Endothelial cell of umbilical vein (primary cell): ENCODE measurements around the gene CEP70. TPM values are rescaled to one million over a fixed set of nuclear protein-coding genes. Genes with fewer than 3 reads are reported as not detected.

Experiments used
- BruUV-seq: library from RNA; stranded (reverse); fragments of 400-500 nt; replicated peaks from 2 replicates; lab custom pipeline; 2021; lab: Mats Ljungman, UMichigan
- CTCF ChIA-PET: fragments of 300-600, 350-600 bp; sonication (Branson Sonifier 250); formaldehyde crosslinking; loops from one replicate; lab custom pipeline; 2021; ENCODE audit warnings: antibody characterized with exemption, inconsistent platforms; lab: Charles Lee
- POLR2A ChIA-PET: fragments of 300-600, 350-600 bp; sonication (Branson Sonifier 250); formaldehyde crosslinking; loops from one replicate; lab custom pipeline; 2021; ENCODE audit warnings: antibody characterized with exemption, inconsistent platforms; lab: Charles Lee
- DNase-seq: peaks from one replicate; pipeline ENCODE4 v3.0.0-alpha.2; 2011; ENCODE audit warnings: low read depth, low spot score
- FAIRE-seq: peaks from 2 replicates; lab custom pipeline; 2011; peaks lifted over from hg19 to GRCh38; lab: Jason Lieb, UNC
- H2AFZ ChIP-seq: 2 replicates; pipeline ENCODE4 v1.6.0; 2012; ENCODE audit warnings: low read depth, low read length, control low read depth, inconsistent platforms
- H3K27ac ChIP-seq: 2 replicates; pipeline ENCODE4 v1.5.1; 2011; ENCODE audit warnings: low read depth, mild to moderate bottlenecking, control low read depth, low read length, moderate library complexity; ENCODE audit not compliant: insufficient read depth
- H3K27me3 ChIP-seq, 2 experiments: 2 replicates each; pipeline versions ENCODE4 v1.6.0 to v1.6.1; 2011; ENCODE audit warnings: low read length in 2 of 2, mixed read lengths in 1 of 2; ENCODE audit not compliant: control insufficient read depth in 2 of 2, insufficient read depth in 2 of 2
- H3K36me3 ChIP-seq, 2 experiments: 2 replicates in 1 of 2; 3 replicates in 1 of 2; pipeline ENCODE4 v1.5.1; 2011; ENCODE audit warnings: low read length in 2 of 2, mild to moderate bottlenecking in 1 of 2, moderate library complexity in 1 of 2; ENCODE audit not compliant: control insufficient read depth in 2 of 2, insufficient read depth in 2 of 2; ENCODE audit errors: extremely low read depth in 1 of 2
- H3K4me1 ChIP-seq: 3 replicates; pipeline ENCODE4 v1.5.1; 2011; ENCODE audit warnings: mild to moderate bottlenecking, low read length; ENCODE audit not compliant: control insufficient read depth, insufficient read depth; ENCODE audit errors: extremely low read depth
- H3K4me2 ChIP-seq: 2 replicates; pipeline ENCODE4 v1.6.1; 2011; ENCODE audit warnings: low read length, control low read depth, mixed read lengths; ENCODE audit not compliant: insufficient read depth
- H3K4me3 ChIP-seq, 3 experiments: fragments of 200-600 bp in 1 of 3; sonication (generic), shearing (Covaris generic) in 1 of 3; replicated peaks in 1 of 3; 2 replicates each; pipeline ENCODE4 v1.5.1; 2011 to 2016; ENCODE audit warnings: control low read depth in 3 of 3, low read length in 3 of 3, mild to moderate bottlenecking in 2 of 3, inconsistent platforms in 1 of 3, low read depth in 1 of 3, moderate library complexity in 1 of 3; ENCODE audit not compliant: insufficient read depth in 1 of 3
- H3K79me2 ChIP-seq: 2 replicates; pipeline ENCODE4 v1.6.0; 2012; ENCODE audit warnings: low read length, inconsistent platforms; ENCODE audit not compliant: control insufficient read depth, insufficient read depth
- H3K9ac ChIP-seq: replicated peaks from 2 replicates; pipeline ENCODE3; 2011; ENCODE audit warnings: low read length, control low read depth; ENCODE audit not compliant: insufficient read depth; ENCODE audit errors: extremely low read depth
- H3K9me1 ChIP-seq: replicated peaks from 3 replicates; pipeline ENCODE4 v1.6.0; 2011; ENCODE audit warnings: mild to moderate bottlenecking, low read length; ENCODE audit not compliant: control insufficient read depth, insufficient read depth; ENCODE audit errors: extremely low read depth
- H3K9me3 ChIP-seq: replicated peaks from 2 replicates; pipeline ENCODE4 v1.5.1; 2012; ENCODE audit warnings: low read length, inconsistent platforms; ENCODE audit not compliant: control insufficient read depth, insufficient read depth
- H4K20me1 ChIP-seq: replicated peaks from 2 replicates; pipeline ENCODE3; 2011; ENCODE audit warnings: mild to moderate bottlenecking, low read length; ENCODE audit not compliant: control insufficient read depth, insufficient read depth; ENCODE audit errors: extremely low read depth
- EZH2 ChIP-seq: IDR thresholded peaks from 2 replicates; pipeline ENCODE4 v1.6.1; 2012; ENCODE audit warnings: borderline replicate concordance, low read depth, mild to moderate bottlenecking, moderate library complexity, low read length, inconsistent platforms; ENCODE audit not compliant: severe bottlenecking
- FOS ChIP-seq: IDR thresholded peaks from 2 replicates; pipeline ENCODE4 v1.6.1; 2011; ENCODE audit warnings: mild to moderate bottlenecking, low read length, moderate library complexity, borderline replicate concordance; ENCODE audit not compliant: insufficient read depth
- GATA2 ChIP-seq: IDR thresholded peaks from 2 replicates; pipeline ENCODE4 v1.7.0; 2011; ENCODE audit warnings: low read depth, mild to moderate bottlenecking, moderate library complexity, mixed read lengths, low read length; ENCODE audit not compliant: insufficient read length, insufficient read depth
- JUN ChIP-seq: IDR thresholded peaks from 2 replicates; pipeline ENCODE4 v1.6.1; 2011; ENCODE audit warnings: borderline replicate concordance, low read depth; ENCODE audit not compliant: insufficient read length, insufficient read depth
- MYC ChIP-seq: IDR thresholded peaks from one replicate; pipeline ENCODE4 v1.6.1; 2011; ENCODE audit warnings: mild to moderate bottlenecking, low read depth, low read length
- POLR2A ChIP-seq: IDR thresholded peaks from 2 replicates; pipeline ENCODE4 v1.6.1; 2012; ENCODE audit warnings: low read depth, mild to moderate bottlenecking, control low read depth, low read length
- POLR2AphosphoS5 ChIP-seq: IDR thresholded peaks from 2 replicates; pipeline ENCODE4 v1.6.1; 2012; ENCODE audit warnings: low read depth, mild to moderate bottlenecking, control low read depth, low read length, moderate library complexity; ENCODE audit not compliant: insufficient read depth
- dilution Hi-C: fragments of 300-500 bp; cut with MboI; formaldehyde crosslinking; loops from one replicate; pipeline ENCODE4 v1.15.0; 2019; ENCODE audit warnings: low sequenced_read_pairs; ENCODE audit not compliant: extremely low pct_ligation_motif_present
- intact Hi-C: fragments of 100-400 bp; cut with micrococcal nuclease; formaldehyde crosslinking; loops from one replicate; pipeline ENCODE4 v1.10.0; 2022
- polyA plus RNA-seq, 4 experiments: library from polyadenylated mRNA; depleted of rRNA in 3 of 4; stranded (reverse) in 3 of 4; unstranded in 1 of 4; fragments of >200 nt; gene quantifications; 2 replicates each; pipeline versions ENCODE4 v1.2.1 to v1.2.3, GENCODE V29; 2011 to 2012; ENCODE audit warnings: missing spikeins in 1 of 4
- total RNA-seq: library from RNA; stranded (reverse); gene quantifications from 2 replicates; pipeline ENCODE4 v1.2.3, GENCODE V29; 2021
- TF ChIP-seq, protein P1 (sequence below): IDR thresholded peaks from 2 replicates; pipeline ENCODE4 v1.6.1; 2011; ENCODE audit not compliant: insufficient read depth, insufficient read length
- TF ChIP-seq, protein P2 (sequence below), 2 donors: IDR thresholded peaks; 1 replicate in 1 of 2; 2 replicates in 1 of 2; pipeline ENCODE4 v1.5.1; 2011; ENCODE audit warnings: low read length in 2 of 2, mild to moderate bottlenecking in 2 of 2, moderate library complexity in 2 of 2, control low read depth in 1 of 2, inconsistent platforms in 1 of 2, low read depth in 1 of 2; ENCODE audit not compliant: insufficient read depth in 1 of 2; ENCODE audit errors: extremely low read depth in 1 of 2

The CEP70 gene
- total and polyA plus RNA-seq, 2 donors (not counting 3 experiments of a cell fraction or from before 2014, with no cell fraction given) = 2.1 to 16.9 TPM

DNA sequence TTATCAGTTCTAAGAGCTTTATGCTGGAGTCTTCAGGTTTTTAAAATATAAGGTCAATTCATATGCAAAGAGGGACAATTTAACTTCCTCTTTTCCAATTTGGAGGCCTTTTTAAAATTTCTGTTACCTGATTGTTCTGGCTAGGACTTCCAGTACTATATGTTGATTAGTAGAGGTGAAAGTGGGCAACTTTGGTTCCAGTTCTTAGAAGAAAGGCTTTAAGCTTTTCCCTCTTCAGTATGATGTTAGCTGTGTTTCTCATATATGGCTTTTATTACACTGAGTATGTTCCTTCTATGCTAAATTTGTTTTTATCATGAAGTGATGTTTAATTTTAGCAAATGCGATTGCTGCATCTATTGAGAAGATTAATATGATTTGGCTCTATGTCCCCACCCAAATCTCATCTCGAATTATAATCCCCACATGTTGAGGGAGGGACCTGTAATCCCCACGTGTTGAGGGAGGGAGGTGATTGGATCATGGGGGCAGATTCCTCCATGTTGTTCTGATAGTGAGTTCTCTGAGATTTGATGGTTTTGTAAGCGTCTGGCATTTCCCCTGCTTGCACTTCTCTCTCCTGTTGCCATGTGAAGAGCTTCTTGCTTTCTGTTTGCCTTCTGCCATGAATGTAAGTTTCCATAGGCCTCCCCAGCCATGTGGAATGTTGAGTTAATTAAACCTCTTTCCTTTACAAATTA, 48.3 kb upstream of the CEP70 start:
- POLR2A ChIA-PET = no interaction called here
- Histone ChIP-seq H3K79me2 (no peaks in the 10 kb centered on the region), H3K9me1 (no peaks in the 10 kb centered on the region), H3K4me1 (no peaks in the 10 kb centered on the region), H3K27ac (no peak overlapping the region), H3K4me2 (no peak overlapping the region), H4K20me1 (no peaks in the 10 kb centered on the region), H3K4me3 (no peak overlapping the region), H3K9me3 (no peaks in the 10 kb centered on the region), H3K9ac (no peak overlapping the region), H2AFZ (no peak overlapping the region), H3K27me3 (no peaks in the 10 kb centered on the region), H3K36me3 (no peaks in the 10 kb centered on the region)
- intact Hi-C loops (no loop called here), dilution Hi-C loops (no loop called here)
- no TSS peak for BruUV-seq
- TF ChIP-seq FOS (no peak), POLR2AphosphoS5 (no peak), JUN (no peak), GATA2 (no peak), MYC (no peak), POLR2A (no peak), EZH2 (no peak)
- TF ChIP-seq, protein P1, sequence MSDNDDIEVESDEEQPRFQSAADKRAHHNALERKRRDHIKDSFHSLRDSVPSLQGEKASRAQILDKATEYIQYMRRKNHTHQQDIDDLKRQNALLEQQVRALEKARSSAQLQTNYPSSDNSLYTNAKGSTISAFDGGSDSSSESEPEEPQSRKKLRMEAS = no peak
- TF ChIP-seq, protein P2, sequence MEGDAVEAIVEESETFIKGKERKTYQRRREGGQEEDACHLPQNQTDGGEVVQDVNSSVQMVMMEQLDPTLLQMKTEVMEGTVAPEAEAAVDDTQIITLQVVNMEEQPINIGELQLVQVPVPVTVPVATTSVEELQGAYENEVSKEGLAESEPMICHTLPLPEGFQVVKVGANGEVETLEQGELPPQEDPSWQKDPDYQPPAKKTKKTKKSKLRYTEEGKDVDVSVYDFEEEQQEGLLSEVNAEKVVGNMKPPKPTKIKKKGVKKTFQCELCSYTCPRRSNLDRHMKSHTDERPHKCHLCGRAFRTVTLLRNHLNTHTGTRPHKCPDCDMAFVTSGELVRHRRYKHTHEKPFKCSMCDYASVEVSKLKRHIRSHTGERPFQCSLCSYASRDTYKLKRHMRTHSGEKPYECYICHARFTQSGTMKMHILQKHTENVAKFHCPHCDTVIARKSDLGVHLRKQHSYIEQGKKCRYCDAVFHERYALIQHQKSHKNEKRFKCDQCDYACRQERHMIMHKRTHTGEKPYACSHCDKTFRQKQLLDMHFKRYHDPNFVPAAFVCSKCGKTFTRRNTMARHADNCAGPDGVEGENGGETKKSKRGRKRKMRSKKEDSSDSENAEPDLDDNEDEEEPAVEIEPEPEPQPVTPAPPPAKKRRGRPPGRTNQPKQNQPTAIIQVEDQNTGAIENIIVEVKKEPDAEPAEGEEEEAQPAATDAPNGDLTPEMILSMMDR (IDR thresholded peaks at IDR 0.05; ENCODE audit: extremely low read depth in 1 of 2, insufficient read depth in 1 of 2, low read depth in 1 of 2, low read length in 2 of 2) = no peak
- CTCF ChIA-PET = no interaction called here
- FAIRE-seq (no peak), DNase-seq (no peak)
